Activated CD8-positive, alpha-beta T cell treated with anti-CD3 and anti-CD28 coated beads for 36 hours (primary cell): ENCODE data around the gene ESCO1. TPM values are rescaled to one million over a fixed set of nuclear protein-coding genes. Genes with fewer than 3 reads are reported as not detected.
A peak's percentile ranks its signal among the peaks of the same experiment; 100 is the strongest.
"Not testable (repeated sequence)": the region's sequence is repeated elsewhere in the genome, so short reads cannot be mapped to it uniquely, and the experiment has no call there.

Source experiments
- ATAC-seq: fragments of 200-7000 bp; cut with Tn5 transposase; one replicate; pipeline ENCODE4 v1.10.0; 2021; ENCODE audit warnings: mild to moderate bottlenecking, moderate library complexity
- CTCF ChIA-PET: fragments of 350-600 bp; sonication (Branson Sonifier 250); formaldehyde crosslinking; loops from one replicate; lab custom pipeline; 2021; ENCODE audit warnings: antibody characterized with exemption; lab: Charles Lee
- POLR2A ChIA-PET: fragments of 350-600 bp; sonication (Branson Sonifier 250); formaldehyde crosslinking; loops from one replicate; lab custom pipeline; 2021; ENCODE audit warnings: antibody characterized with exemption; lab: Charles Lee
- DNase-seq: peaks from one replicate; pipeline ENCODE4 v3.0.0-alpha.2; 2020
- H3K27ac Mint-ChIP-seq: one replicate; pipeline ENCODE4 v1.8.0; 2021; ENCODE audit warnings: mild to moderate bottlenecking, mixed read lengths
- H3K27me3 Mint-ChIP-seq: one replicate; pipeline ENCODE4 v1.8.0; 2021; ENCODE audit warnings: mixed read lengths
- H3K36me3 Mint-ChIP-seq: one replicate; pipeline ENCODE4 v1.8.0; 2021; ENCODE audit warnings: low read depth, mixed read lengths
- H3K4me1 Mint-ChIP-seq: one replicate; pipeline ENCODE4 v1.8.0; 2021; ENCODE audit warnings: low read depth, mixed read lengths
- H3K4me3 Mint-ChIP-seq: one replicate; pipeline ENCODE4 v1.8.0; 2021; ENCODE audit warnings: mild to moderate bottlenecking, moderate library complexity, mixed read lengths
- H3K9me3 Mint-ChIP-seq: one replicate; pipeline ENCODE4 v1.8.0; 2021; ENCODE audit warnings: mixed read lengths
- intact Hi-C: fragments of 100-400 bp; cut with micrococcal nuclease; formaldehyde crosslinking; loops from one replicate; pipeline ENCODE4 v1.10.0; 2022
- total RNA-seq, 2 experiments: library from RNA; stranded (reverse); gene quantifications; one replicate each; pipeline ENCODE4 v1.2.3, GENCODE V29; 2021
- TF ChIP-seq, protein P1 (sequence below): fragments of 200-600 bp; IDR thresholded peaks from one replicate; pipeline ENCODE4 v1.8.0; 2022; ENCODE audit warnings: antibody characterized with exemption, mild to moderate bottlenecking

The ESCO1 gene
- total RNA-seq, 2 experiments from 2014 or later = 21.8 to 23.1 TPM

GRCh38 chr18:21599585-21600525, 649 bp downstream of the ESCO1 start:
- ATAC-seq = peak; percentile 56
- intact Hi-C loops = loop anchor here (10.0 kb wide), 1 partner anchor 55 kb away; no protein-coding TSS in a partner anchor
- peak overlapping the region; percentile 86 for H3K4me3 Mint-ChIP-seq
- H3K36me3 Mint-ChIP-seq = peaks cover 4% of the 10 kb centered on the region
- ChIA-PET CTCF (interaction anchor here (0.8 to 5.5 kb wide), 31 partner anchors 9 to 751 kb away, joined by 3 to 144 read pairs (median 4); partner anchors contain the start of genes MIB1 and SNRPD1), POLR2A (interaction anchor here (0.8 to 5.2 kb wide), 18 partner anchors 9 to 141 kb away, joined by 3 to 89 read pairs (median 4); partner anchors contain the start of genes ABHD3, MIB1 and SNRPD1)
- peak; percentile 17 for DNase-seq
- no peaks in the 10 kb centered on the region for H3K9me3 Mint-ChIP-seq
- H3K27ac Mint-ChIP-seq = peak overlapping the region; percentile 98
- H3K4me1 Mint-ChIP-seq = peaks cover 32% of the 10 kb centered on the region
- no peaks in the 10 kb centered on the region for H3K27me3 Mint-ChIP-seq
- TF ChIP-seq, protein P1, sequence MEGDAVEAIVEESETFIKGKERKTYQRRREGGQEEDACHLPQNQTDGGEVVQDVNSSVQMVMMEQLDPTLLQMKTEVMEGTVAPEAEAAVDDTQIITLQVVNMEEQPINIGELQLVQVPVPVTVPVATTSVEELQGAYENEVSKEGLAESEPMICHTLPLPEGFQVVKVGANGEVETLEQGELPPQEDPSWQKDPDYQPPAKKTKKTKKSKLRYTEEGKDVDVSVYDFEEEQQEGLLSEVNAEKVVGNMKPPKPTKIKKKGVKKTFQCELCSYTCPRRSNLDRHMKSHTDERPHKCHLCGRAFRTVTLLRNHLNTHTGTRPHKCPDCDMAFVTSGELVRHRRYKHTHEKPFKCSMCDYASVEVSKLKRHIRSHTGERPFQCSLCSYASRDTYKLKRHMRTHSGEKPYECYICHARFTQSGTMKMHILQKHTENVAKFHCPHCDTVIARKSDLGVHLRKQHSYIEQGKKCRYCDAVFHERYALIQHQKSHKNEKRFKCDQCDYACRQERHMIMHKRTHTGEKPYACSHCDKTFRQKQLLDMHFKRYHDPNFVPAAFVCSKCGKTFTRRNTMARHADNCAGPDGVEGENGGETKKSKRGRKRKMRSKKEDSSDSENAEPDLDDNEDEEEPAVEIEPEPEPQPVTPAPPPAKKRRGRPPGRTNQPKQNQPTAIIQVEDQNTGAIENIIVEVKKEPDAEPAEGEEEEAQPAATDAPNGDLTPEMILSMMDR = no peak

DNA sequence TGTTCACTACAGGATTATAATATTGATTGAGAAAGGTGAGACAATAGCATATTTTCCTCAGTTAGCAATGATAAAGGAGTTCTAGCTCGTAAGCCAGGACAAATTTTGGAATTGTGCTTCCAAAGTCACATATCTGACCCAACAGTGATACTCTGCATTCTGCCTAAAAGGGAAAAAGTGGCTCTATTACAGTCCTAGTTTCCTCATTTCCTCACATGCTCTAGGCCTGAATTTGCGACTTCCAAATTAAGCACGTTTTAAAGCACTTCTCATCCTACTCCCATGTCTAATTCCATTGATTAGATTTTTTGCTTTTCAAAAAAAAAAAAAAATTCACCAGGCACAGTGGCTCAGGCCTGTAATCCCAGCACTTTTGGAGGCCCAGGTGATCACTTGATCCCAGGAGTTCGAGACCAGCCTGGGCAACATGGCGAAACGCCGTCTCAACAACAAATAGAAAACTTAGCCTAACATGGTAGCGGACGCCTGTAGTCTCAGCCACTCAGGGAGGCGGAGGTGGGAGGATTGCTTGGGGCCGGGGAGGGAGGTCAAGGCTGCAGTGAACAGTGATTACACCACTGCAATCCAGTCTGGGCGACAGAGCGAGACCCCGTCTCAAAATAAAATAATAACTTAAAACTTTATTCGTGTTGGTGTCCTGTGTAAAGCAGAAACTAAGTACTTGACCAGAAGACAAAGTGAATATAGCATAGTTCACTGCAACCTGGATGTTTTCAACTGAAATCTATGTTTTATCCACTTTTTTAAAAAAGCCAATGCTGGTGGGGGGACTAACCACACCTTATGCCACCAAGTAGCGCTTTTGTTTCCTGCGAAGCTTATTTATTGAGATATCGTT, 1.5 kb downstream of the ESCO1 start:
- DNase-seq (no peak), ATAC-seq (no peak)
- no peaks in the 10 kb centered on the region for H3K27me3 Mint-ChIP-seq
- ChIA-PET CTCF (interaction anchor here (1.2 to 5.5 kb wide), 4 partner anchors 12 to 109 kb away, joined by 3 to 144 read pairs (median 7); partner anchors contain the start of gene SNRPD1), POLR2A (interaction anchor here (1.4 to 5.2 kb wide), 4 partner anchors 9 to 67 kb away, joined by 3 to 89 read pairs (median 4); partner anchors contain the start of gene SNRPD1)
- H3K4me1 Mint-ChIP-seq = peaks cover 31% of the 10 kb centered on the region
- peak overlapping the region; percentile 98 for H3K27ac Mint-ChIP-seq
- peak overlapping the region; percentile 86 for H3K4me3 Mint-ChIP-seq
- no peaks in the 10 kb centered on the region for H3K9me3 Mint-ChIP-seq
- H3K36me3 Mint-ChIP-seq = peaks cover 7% of the 10 kb centered on the region
- intact Hi-C loops = no loop called here
- TF ChIP-seq, protein P1 = no peak

DNA sequence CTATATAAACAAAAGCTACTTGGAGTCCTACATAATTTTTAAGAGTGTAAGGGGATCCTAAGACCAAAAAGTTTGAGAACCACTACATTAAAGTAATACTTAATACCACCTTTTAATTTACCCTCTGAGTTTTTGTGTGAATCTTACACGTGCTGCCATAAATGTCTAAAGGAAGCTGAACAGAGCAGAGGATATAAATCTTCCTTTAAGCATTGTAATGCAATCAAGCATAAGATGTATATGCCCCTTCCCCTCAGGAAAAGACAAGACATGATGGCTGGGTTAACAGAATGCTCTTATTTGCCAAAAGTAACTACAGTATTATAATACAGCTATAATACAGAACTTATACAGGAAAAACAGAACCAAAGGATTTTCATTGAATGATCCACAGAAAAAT, 2.9 kb downstream of the ESCO1 start:
- H3K9me3 Mint-ChIP-seq = no peaks in the 10 kb centered on the region
- H3K4me3 Mint-ChIP-seq = peak overlapping the region; percentile 19
- ChIA-PET POLR2A (interaction anchor here (0.5 to 1.2 kb wide), 2 partner anchors 13 to 15 kb away, joined by 3 to 5 read pairs; partner anchors contain the start of gene SNRPD1), CTCF (interaction anchor here (0.9 to 2.4 kb wide), 4 partner anchors 15 to 108 kb away, joined by 3 to 11 read pairs (median 3); partner anchors contain the start of gene SNRPD1)
- intact Hi-C loops = no loop called here
- H3K4me1 Mint-ChIP-seq = peaks cover 36% of the 10 kb centered on the region
- peak overlapping the region; percentile 42 for H3K27ac Mint-ChIP-seq
- ATAC-seq (no peak), DNase-seq (no peak)
- peaks cover 13% of the 10 kb centered on the region for H3K36me3 Mint-ChIP-seq
- TF ChIP-seq, protein P1 = no peak
- no peaks in the 10 kb centered on the region for H3K27me3 Mint-ChIP-seq

- CTCF ChIA-PET = no interaction called here
- DNase-seq (peak; percentile 22), ATAC-seq (peak; percentile 76)
- TF ChIP-seq, protein P1 = no peak
- no peak overlapping the region for H3K4me3 Mint-ChIP-seq
- no peaks in the 10 kb centered on the region for H3K9me3 Mint-ChIP-seq
- H3K27ac Mint-ChIP-seq = no peak overlapping the region
- no peaks in the 10 kb centered on the region for H3K27me3 Mint-ChIP-seq
- POLR2A ChIA-PET = interaction anchor here (0.8 to 1.2 kb wide), 2 partner anchors 20 to 29 kb away, joined by 3 read pairs; no protein-coding TSS in a partner anchor
- intact Hi-C loops = no loop called here
- peaks cover 34% of the 10 kb centered on the region for H3K4me1 Mint-ChIP-seq
- H3K36me3 Mint-ChIP-seq = peaks cover 18% of the 10 kb centered on the region
Measured at GRCh38 chr18:21593540-21594257, 6.8 kb downstream of the ESCO1 start.

GRCh38 chr18:21592361-21592760, 8.1 kb downstream of the ESCO1 start:
- H3K4me3 Mint-ChIP-seq, intact Hi-C loops, CTCF ChIA-PET, H3K27me3 Mint-ChIP-seq, POLR2A ChIA-PET, H3K27ac Mint-ChIP-seq, ATAC-seq, H3K9me3 Mint-ChIP-seq, DNase-seq: not testable (repeated sequence)
- peaks cover 22% of the 10 kb centered on the region for H3K36me3 Mint-ChIP-seq
- peaks cover 32% of the 10 kb centered on the region for H3K4me1 Mint-ChIP-seq
